Psoas muscle (tissue), 8 donors: Measurements from ENCODE around the gene CD14. TPM values are rescaled to one million over a fixed set of nuclear protein-coding genes. Genes with fewer than 3 reads are reported as not detected.

ENCODE experiments used
- ATAC-seq, 4 donors: fragments of 200-7000 bp; cut with Tn5 transposase; one replicate each; pipeline ENCODE4 v1.9.1; 2020; ENCODE audit warnings: moderate library complexity in 3 of 4, mild to moderate bottlenecking in 2 of 4
- DNase-seq, 2 donors: peaks; one replicate each; pipeline ENCODE4 v3.0.0-alpha.2; 2020
- H3K27ac ChIP-seq: fragments of 200-600 bp; one replicate; pipeline ENCODE4 v1.8.0; 2022
- H3K27me3 ChIP-seq, 3 donors: fragments of 200-600 bp in 1 of 3; one replicate each; pipeline versions ENCODE4 v1.6.1 to v1.8.0; 2013 to 2022; ENCODE audit warnings: low read length in 2 of 3, mild to moderate bottlenecking in 2 of 3, moderate library complexity in 1 of 3; ENCODE audit not compliant: insufficient read depth in 3 of 3
- H3K36me3 ChIP-seq, 2 donors: fragments of 200-600 bp in 1 of 2; one replicate each; pipeline versions ENCODE4 v1.6.1 to v1.8.0; 2013 to 2022; ENCODE audit warnings: low read depth in 1 of 2, mild to moderate bottlenecking in 1 of 2, moderate library complexity in 1 of 2; ENCODE audit not compliant: insufficient read depth in 1 of 2
- H3K4me1 ChIP-seq: fragments of 200-600 bp; one replicate; pipeline ENCODE4 v1.8.0; 2022
- H3K4me3 ChIP-seq: fragments of 200-600 bp; one replicate; pipeline ENCODE4 v1.8.0; 2022; ENCODE audit warnings: mild to moderate bottlenecking
- H3K9me3 ChIP-seq: fragments of 200-600 bp; one replicate; pipeline ENCODE4 v1.8.0; 2022
- CTCF ChIP-seq: fragments of 200-600 bp; IDR thresholded peaks from one replicate; pipeline ENCODE4 v1.8.0; 2022; ENCODE audit warnings: antibody characterized with exemption
- WGBS, 3 donors: extraction: QIAGEN DNeasy Blood & Tissue Kit; methylation state at CpG; one replicate each; pipeline versions ENCODE4 v1.1.6 to v1.1.7; 2013; 5-methylcytosine and 5-hydroxymethylcytosine counted together
- intact Hi-C, 2 donors: fragments of 100-400 bp; cut with DNase I; formaldehyde crosslinking; loops; one replicate each; pipeline versions ENCODE4 v1.11.0 to v1.14.2; 2022
- polyA plus RNA-seq, 3 donors: library from polyadenylated mRNA; stranded (reverse); fragments of 200-250 nt; gene quantifications; one replicate each; pipeline ENCODE4 v1.2.3, GENCODE V29; 2013
- total RNA-seq, 4 donors: library from RNA; stranded (reverse); fragmentation: NEBNext Ultra II Directional in 2 of 4; extraction: Animal tissue kit (Norgen Biotek cat#: 25700) in 2 of 4; gene quantifications; one replicate each; pipeline versions ENCODE4 v1.2.1 to v1.2.4, GENCODE V29; 2021 to 2023
- donor health status: healthy with polysubstance abuse.
- donor health status: DM: no; HTN: no; CAD: no; lungs with moderate emphysema.
- donor health status: Bipolar disorder and iron deficiency.
- donor health status: healthy.
- donor health status: DM: yes; HTN: yes; CAD: no.
- donor health status: DM: no; HTN: no; CAD: no.
- donor health status: DM: no; HTN: no; CAD: no.
- donor health status: DM: yes; HTN: yes; CAD: no.

The CD14 gene
- total and polyA plus RNA-seq, 7 donors: 4.9 to 43.9 (median 13.9) TPM

- TF ChIP-seq CTCF: no peak
- WGBS, 3 donors: 0 to 1% (median 0%) methylated on average over 51 of the region's 51 CpGs
- ATAC-seq (peak; percentile 68 to 82 (median 78)), DNase-seq (peak; percentile 68 to 80)
- Histone ChIP-seq H3K27ac (peak overlapping the region; percentile 76), H3K9me3 (no peaks in the 10 kb centered on the region), H3K36me3 (no peaks in the 10 kb centered on the region), H3K4me1 (peaks cover 5% of the 10 kb centered on the region), H3K4me3 (peak overlapping the region; percentile 75), H3K27me3 (no peaks in the 10 kb centered on the region)
- intact Hi-C loops: loop anchor here in 1 of 2 donors (5.0 to 10.0 kb wide), 2 partner anchors 35 to 228 kb away; partner anchors contain the start of gene ANKHD1
These were observed 482 bp downstream of the CD14 start for GRCh38 chr5:140632366-140633020.

- H3K9me3 ChIP-seq: no peaks in the 10 kb centered on the region
- no peak for TF ChIP-seq CTCF
- intact Hi-C loops: loop anchor here in 1 of 2 donors (5.0 to 10.0 kb wide), 2 partner anchors 35 to 227 kb away; partner anchors contain the start of gene ANKHD1
- no peaks in the 10 kb centered on the region for H3K27me3 ChIP-seq
- peak overlapping the region; percentile 76 for H3K27ac ChIP-seq
- peaks cover 5% of the 10 kb centered on the region for H3K4me1 ChIP-seq
- no peaks in the 10 kb centered on the region for H3K36me3 ChIP-seq
- peak overlapping the region; percentile 75 for H3K4me3 ChIP-seq
- ATAC-seq (peak; percentile 67 to 73 (median 70)), DNase-seq (peak; percentile 25 to 63)
- WGBS, 3 donors: 4 to 10% (median 5%) methylated on average over 36 of the region's 36 CpGs
These were observed 1.1 kb downstream of the CD14 start for GRCh38 chr5:140631831-140632365.

- intact Hi-C loops: loop anchor here in 1 of 2 donors (5.0 to 10.0 kb wide), 2 partner anchors 34 to 226 kb away; partner anchors contain the start of gene ANKHD1
- 88 to 98% (median 91%) methylated on average over 4 of the region's 4 CpGs for WGBS, 3 donors
- H3K4me3 ChIP-seq: peak overlapping the region; percentile 75
- no peak for TF ChIP-seq CTCF
- ATAC-seq (no peak), DNase-seq (no peak)
- H3K36me3 ChIP-seq: no peaks in the 10 kb centered on the region
- H3K27ac ChIP-seq: no peak overlapping the region
- H3K27me3 ChIP-seq: no peaks in the 10 kb centered on the region
- no peaks in the 10 kb centered on the region for H3K9me3 ChIP-seq
- H3K4me1 ChIP-seq: peaks cover 5% of the 10 kb centered on the region
These were observed 1.9 kb downstream of the CD14 start for GRCh38 chr5:140631036-140631417.

GRCh38 chr5:140630292-140631035 lies 2.5 kb downstream of the CD14 start:
- peaks cover 5% of the 10 kb centered on the region for H3K4me1 ChIP-seq
- WGBS, 3 donors: 56 to 67% (median 59%) methylated on average over 2 of the region's 2 CpGs
- H3K27ac ChIP-seq: no peak overlapping the region
- no peak for TF ChIP-seq CTCF
- H3K9me3 ChIP-seq: no peaks in the 10 kb centered on the region
- DNase-seq (no peak), ATAC-seq (no peak)
- peak overlapping the region; percentile 75 for H3K4me3 ChIP-seq
- no peaks in the 10 kb centered on the region for H3K36me3 ChIP-seq
- no peaks in the 10 kb centered on the region for H3K27me3 ChIP-seq
- intact Hi-C loops: loop anchor here in 1 of 2 donors (5.0 to 10.0 kb wide), 2 partner anchors 33 to 226 kb away; partner anchors contain the start of gene ANKHD1
